HG02678 (cell line): ENCODE measurements around the gene ZSCAN20.
"Not testable (repeated sequence)": the region's sequence is repeated elsewhere in the genome, so short reads cannot be mapped to it uniquely, and the experiment has no call there.

ENCODE experiments used
- ATAC-seq: cut with Tn5 transposase; IDR thresholded peaks from one replicate; pipeline ENCODE4 v1.9.1; 2021; ENCODE audit warnings: mild to moderate bottlenecking, moderate library complexity; ENCODE audit not compliant: unreplicated experiment

Gene ZSCAN20

DNA sequence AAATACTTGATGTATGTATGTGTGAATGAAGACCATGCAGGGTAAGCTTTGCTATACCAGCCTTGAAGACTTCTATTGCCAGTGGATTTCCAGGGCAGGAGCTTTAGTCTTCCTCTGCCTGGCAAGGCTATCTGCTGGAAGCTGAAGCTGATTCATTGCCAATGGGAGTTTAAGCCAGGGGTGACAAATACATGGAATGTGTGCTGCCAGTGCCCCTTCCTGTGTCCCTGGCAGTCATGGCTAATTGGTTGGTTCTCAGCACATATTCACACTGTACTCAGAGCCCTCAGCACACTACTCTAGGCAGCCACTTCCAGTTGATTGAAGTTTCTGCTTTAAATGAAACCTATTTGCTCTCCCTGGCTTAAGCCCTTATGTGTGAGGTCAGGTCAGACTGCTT lies 1.5 kb downstream of the ZSCAN20 start:
- no peak for ATAC-seq

DNA sequence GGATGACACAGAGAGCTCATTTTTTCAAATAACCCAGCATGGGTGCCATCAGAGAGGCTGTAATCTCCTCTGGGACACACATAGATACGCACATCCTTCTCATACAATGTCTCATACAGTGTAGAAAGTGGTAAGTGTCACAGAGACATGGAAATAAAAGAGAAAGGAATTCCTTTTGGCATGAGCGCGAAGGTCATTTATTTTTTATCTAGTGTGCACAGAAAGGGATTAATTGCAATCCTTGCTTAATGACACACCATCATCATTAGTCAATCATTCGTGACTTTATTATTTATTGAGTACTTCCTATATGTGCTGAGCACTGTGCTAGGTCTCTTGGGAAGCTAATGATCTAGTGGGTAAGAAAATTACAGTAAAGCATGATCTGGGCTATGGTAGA lies 5.0 kb downstream of the ZSCAN20 start:
- ATAC-seq = no peak

GRCh38 chr1:33482412-33482811 lies 10.0 kb downstream of the ZSCAN20 start:
- ATAC-seq = no peak

- ATAC-seq = no peak
Observed at GRCh38 chr1:33488624-33489023, 16.2 kb downstream of the ZSCAN20 start.

DNA sequence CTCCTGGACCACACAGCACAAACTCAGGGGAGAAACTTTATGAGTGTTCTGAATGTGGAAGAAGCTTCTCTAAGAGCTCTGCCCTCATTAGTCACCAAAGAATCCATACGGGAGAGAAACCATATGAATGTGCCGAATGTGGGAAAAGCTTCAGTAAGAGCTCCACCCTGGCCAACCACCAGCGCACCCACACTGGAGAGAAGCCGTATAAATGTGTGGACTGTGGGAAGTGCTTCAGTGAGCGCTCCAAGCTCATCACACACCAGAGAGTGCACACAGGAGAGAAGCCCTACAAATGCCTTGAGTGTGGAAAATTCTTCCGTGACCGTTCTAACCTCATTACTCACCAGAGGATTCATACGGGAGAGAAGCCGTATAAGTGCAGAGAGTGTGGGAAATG lies 22.5 kb downstream of the ZSCAN20 start:
- ATAC-seq = no peak

- ATAC-seq = no peak
Observed at GRCh38 chr1:33497410-33497809, 25.0 kb downstream of the ZSCAN20 start.

- no peak for ATAC-seq
Observed at GRCh38 chr1:33500547-33500946, 28.1 kb downstream of the ZSCAN20 start.

- ATAC-seq = no peak
Observed at GRCh38 chr1:33501309-33501708, 28.9 kb downstream of the ZSCAN20 start.

- no peak for ATAC-seq
Observed at GRCh38 chr1:33501774-33502173, 29.3 kb downstream of the ZSCAN20 start.

GRCh38 chr1:33502726-33503125 lies 30.3 kb downstream of the ZSCAN20 start:
- ATAC-seq = no peak

DNA sequence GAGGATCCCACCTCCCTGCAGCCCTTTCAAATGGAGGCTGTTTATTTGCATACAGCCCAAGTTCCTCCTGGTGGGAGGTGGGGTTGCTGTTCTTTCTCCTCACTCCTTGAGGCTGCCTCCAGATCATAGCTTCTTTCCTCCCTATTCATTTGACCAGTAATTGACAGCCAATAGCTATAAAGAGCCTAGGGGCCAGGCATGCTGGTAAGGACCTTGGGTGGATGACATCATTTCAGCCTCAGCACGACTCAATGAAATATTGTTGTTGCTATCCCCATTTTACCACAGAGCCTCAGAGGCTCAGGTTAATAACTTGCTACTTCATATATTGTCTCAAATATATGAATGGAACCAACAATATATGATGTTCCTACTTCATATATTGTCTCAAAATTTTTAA lies 31.1 kb downstream of the ZSCAN20 start:
- ATAC-seq = no peak

DNA sequence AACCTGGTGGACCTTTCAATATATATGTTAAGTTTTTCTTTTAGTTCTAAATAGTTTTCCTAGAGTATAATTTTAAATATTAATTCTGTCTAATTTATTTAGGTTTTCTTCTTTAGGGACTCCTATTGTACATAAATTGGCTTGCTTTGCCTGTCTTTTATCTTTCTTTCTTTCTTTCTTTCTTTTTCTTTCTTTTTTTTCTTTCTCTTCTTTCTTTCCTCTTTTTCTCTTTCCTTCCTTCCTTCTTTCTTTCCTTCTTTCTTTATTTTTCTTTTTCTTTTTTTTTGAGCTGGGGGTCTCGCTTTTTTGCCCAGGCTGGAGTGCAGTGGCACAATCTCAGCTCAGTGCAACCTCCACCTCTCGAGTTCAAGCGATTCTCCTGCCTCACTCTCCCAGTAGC lies 35.2 kb downstream of the ZSCAN20 start:
- ATAC-seq = no peak

DNA sequence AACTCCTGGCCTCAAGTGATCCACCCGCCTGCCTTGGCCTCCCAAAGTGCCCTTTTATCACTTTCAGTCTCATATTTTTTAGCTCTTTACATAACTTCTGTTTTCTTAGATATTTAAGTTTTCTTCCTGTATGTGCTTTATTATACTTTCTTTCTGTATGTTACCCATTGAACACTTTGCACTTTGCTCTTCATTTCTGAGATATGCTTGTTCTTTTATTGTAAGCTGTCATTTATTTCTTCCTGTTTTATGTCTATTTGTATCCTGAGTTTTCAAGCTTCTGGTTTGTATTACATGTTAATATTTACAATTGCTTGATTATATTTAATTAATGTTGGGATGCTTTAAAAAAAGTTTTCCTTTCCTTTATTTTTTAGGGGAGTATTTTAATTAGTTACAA lies 35.7 kb downstream of the ZSCAN20 start:
- ATAC-seq = no peak

- not testable (repeated sequence) for ATAC-seq
Observed at GRCh38 chr1:33509276-33509675, 36.8 kb downstream of the ZSCAN20 start.

DNA sequence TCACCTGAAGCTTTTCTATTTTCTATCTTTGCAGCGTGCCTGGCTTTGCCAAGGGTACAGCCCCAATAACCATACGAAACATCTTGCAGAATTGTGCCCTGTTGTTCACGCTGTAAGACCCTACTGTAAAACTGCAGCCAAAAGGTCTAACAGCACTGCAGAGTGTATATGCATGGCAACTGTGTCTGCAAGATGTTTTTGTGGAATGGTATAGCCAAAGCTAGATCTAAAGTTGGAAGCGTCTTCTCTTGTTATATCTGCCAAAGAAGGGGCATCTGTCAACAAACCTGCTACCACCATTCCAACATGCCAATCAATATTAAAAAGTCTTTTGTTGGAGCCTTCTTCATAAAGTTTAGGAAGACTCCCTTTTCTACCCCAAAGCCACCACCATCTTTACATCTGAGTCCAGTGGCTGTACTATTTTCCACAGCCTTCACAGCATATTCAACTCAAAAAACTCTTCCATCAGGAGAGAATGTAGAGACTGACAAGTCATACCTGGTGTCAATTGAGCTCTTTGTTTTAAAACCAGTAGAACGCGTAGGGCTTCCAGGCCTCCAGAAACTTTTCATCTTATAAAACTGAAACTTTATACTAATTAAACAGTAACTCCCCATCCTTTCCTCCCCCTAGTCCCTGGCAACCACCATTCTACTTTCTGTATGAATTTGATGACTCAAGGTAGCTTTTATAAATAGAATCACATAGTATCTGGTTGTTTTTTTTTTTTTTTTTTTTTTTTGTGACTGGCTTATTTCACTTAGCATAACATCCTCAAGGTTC lies 40.0 kb downstream of the ZSCAN20 start:
- no peak for ATAC-seq

- ATAC-seq = no peak
Observed at GRCh38 chr1:33515112-33515511, 42.7 kb downstream of the ZSCAN20 start.

GRCh38 chr1:33515607-33516006 lies 43.2 kb downstream of the ZSCAN20 start:
- ATAC-seq = no peak

DNA sequence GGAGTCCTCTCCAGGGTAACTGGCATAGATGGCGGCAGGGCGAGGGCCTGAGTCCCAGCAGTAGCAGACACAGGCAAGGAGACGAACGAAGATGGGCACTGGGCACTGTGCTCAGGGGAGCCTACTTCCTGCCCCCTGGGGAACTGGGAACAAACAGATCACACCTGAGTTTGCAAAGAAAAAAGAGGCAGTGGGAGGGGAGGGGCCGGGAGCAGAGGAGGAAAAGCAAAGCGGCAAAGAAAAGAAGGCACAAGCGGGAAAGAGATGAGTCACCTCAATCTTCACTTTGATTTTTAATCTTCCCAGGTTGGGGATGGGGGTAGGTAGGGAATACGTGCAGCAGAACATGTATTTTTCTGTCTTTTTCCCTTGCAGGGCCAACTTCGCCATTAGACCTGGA lies 44.0 kb downstream of the ZSCAN20 start:
- ATAC-seq = no peak

DNA sequence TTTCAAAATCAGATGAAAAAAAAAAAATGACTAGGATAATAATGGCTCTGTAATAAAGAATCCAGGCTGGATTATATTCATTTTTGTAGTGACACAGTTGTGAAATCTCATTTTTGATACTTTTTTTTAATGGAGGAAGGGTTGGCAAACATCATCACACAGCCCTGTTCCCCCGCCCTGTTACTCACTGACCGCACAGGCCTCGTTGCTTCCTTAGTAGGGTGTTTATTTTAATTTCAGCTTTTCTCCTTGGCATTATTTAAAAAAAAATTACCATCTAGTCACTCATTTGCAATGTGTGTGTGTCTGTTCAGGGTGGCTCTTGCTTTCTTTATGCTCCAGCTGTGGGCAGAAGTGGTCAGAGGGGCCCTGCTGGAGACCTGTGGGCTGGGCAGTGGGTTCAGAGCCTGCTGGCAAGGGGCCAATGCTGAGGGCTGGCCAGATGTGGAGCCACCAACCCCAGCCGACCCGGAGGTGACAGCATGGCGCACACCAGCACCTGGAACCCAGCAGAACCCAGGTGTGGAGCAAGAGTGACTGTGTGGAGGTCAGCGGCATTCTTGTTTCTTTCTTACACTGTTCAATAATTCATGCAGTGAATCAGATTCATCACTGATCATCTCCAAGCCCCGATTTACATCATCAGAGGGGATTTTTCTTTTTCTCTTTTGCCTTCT lies 44.6 kb downstream of the ZSCAN20 start:
- ATAC-seq = no peak

DNA sequence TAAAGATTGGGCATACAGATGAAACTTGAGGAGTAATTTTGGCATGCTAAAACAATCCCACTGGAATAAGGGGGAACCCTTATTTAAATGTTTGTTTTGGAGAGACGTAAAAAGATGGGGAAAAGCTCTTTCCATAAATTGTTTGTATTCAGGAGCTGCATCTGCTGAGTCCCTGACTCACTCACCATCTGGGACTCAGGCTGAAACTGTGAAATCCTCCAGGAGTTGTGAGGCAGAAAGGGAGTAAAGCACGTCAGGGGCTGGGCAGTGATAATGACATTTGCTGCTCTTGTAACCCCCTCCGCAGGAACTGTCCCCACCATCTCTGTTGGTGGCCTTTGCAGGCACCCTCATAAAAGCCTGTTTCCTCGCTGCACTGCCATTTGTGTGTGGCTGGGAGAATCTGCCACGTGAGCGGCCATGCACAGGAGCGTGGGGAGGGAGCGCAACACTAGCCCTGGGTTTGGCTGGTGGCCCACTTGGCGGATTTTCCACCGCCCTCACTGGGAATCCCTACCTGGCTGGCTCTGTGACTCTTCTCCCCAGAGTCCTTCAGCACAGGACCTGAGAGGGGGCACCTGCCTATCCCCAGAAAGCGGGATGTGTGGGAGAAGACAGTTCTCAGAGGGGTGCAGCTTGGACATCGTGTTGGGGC lies 45.3 kb downstream of the ZSCAN20 start:
- ATAC-seq = no peak

DNA sequence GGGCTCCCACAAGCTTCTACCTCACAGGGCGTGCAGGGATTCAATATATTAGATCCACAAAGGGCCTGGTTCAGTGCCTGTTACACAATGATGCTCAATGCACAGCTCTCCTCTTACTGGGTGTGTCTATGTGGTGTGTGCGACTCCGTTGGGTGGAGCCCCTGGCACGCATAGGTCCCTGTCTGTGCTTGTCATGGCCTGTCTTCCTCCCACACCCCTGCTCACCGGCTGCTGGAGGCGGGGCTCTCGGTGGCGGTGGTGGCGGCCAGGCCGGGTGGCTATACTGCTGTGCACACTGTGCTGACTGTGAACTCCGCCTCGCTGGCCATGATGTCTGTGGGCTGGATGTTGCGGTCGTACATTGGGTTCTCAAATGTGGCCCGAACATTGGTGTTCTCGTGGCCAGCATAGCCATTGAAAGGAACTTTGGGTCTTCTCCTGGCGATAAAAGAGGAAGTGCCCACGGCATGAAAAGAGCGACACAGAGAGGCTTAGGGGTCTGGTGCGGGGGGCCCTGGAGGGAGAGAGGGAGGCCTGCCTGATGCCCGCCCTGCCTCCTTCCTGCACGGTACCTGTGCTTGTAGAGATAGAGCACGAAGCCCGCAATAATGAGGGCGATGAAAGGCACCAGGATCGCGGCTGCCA lies 46.9 kb downstream of the ZSCAN20 start:
- ATAC-seq = no peak

GRCh38 chr1:33524586-33524985 lies 52.1 kb downstream of the ZSCAN20 start:
- no peak for ATAC-seq
